Measurements from ENCODE around the gene PDZD7.

- no peak for TF ChIP-seq CTCF (IDR thresholded peaks at IDR 0.05; ENCODE audit: low read depth, low read length, poor library complexity, severe bottlenecking)
- no peak for TF ChIP-seq EZH2phosphoT487 (IDR thresholded peaks at IDR 0.05; ENCODE audit: borderline replicate concordance, low read length)
Measured at GRCh38 chr10:101071885-101072433, 41.0 kb upstream of the PDZD7 start.
